Muscle of arm (tissue), 12 donors: ENCODE results near the gene LGALS12. TPM values are rescaled to one million over a fixed set of nuclear protein-coding genes. Genes with fewer than 3 reads are reported as not detected.
"Not testable (repeated sequence)": the region's sequence is repeated elsewhere in the genome, so short reads cannot be mapped to it uniquely, and the experiment has no call there.

Source experiments
- DNase-seq: peaks from one replicate; pipeline ENCODE4 v3.0.0-alpha.2; 2013
- polyA plus RNA-seq, 12 donors: library from polyadenylated mRNA; unstranded; fragments of 120-200 nt; gene quantifications; one replicate each; pipeline ENCODE4 v1.2.1, GENCODE V29; 2013; ENCODE audit not compliant: insufficient read length in 12 of 12

The LGALS12 gene
- polyA plus RNA-seq, 12 donors = 0.12 to 0.43 (median 0.17) TPM; not detected in 4

GRCh38 chr11:63504933-63505586, 824 bp upstream of the LGALS12 start:
- DNase-seq = no peak

- DNase-seq = no peak
These were observed 992 bp downstream of the LGALS12 start for GRCh38 chr11:63506876-63507275.

GRCh38 chr11:63507511-63507910, 1.6 kb downstream of the LGALS12 start:
- no peak for DNase-seq

GRCh38 chr11:63508009-63508408, 2.1 kb downstream of the LGALS12 start:
- no peak for DNase-seq

GRCh38 chr11:63508745-63509144, 2.9 kb downstream of the LGALS12 start:
- no peak for DNase-seq

GRCh38 chr11:63510360-63511047, 4.6 kb downstream of the LGALS12 start:
- DNase-seq = no peak

- DNase-seq = no peak
These were observed 5.3 kb downstream of the LGALS12 start for GRCh38 chr11:63511048-63511748.

- DNase-seq = no peak
These were observed 6.9 kb downstream of the LGALS12 start for GRCh38 chr11:63512816-63513215.

GRCh38 chr11:63516109-63516508, 10.2 kb downstream of the LGALS12 start:
- no peak for DNase-seq

GRCh38 chr11:63517156-63517555, 11.3 kb downstream of the LGALS12 start:
- DNase-seq = no peak

- DNase-seq = no peak
These were observed 12.7 kb downstream of the LGALS12 start for GRCh38 chr11:63518548-63518947.

- no peak for DNase-seq
These were observed 14.8 kb downstream of the LGALS12 start for GRCh38 chr11:63520606-63521170.

GRCh38 chr11:63521896-63522295, 16.0 kb downstream of the LGALS12 start:
- DNase-seq = no peak

- DNase-seq = no peak
These were observed 17.3 kb downstream of the LGALS12 start for GRCh38 chr11:63523151-63523550.

- DNase-seq = no peak
These were observed 21.8 kb downstream of the LGALS12 start for GRCh38 chr11:63527667-63528066.

GRCh38 chr11:63528156-63528555, 22.3 kb downstream of the LGALS12 start:
- not testable (repeated sequence) for DNase-seq

- not testable (repeated sequence) for DNase-seq
These were observed 22.9 kb downstream of the LGALS12 start for GRCh38 chr11:63528729-63529278.

- DNase-seq = not testable (repeated sequence)
These were observed 23.5 kb downstream of the LGALS12 start for GRCh38 chr11:63529373-63529772.

GRCh38 chr11:63530021-63530420, 24.1 kb downstream of the LGALS12 start:
- DNase-seq = no peak

- not testable (repeated sequence) for DNase-seq
These were observed 25.3 kb downstream of the LGALS12 start for GRCh38 chr11:63531074-63531792.

GRCh38 chr11:63532117-63532516, 26.2 kb downstream of the LGALS12 start:
- DNase-seq = no peak
